Fibroblast of pulmonary artery (primary cell): Measurements from ENCODE around the gene TRPM4.

Source experiments
- DNase-seq: peaks from one replicate; pipeline ENCODE4 v3.0.0-alpha.2; 2010; ENCODE audit warnings: low read depth
- H3K4me3 ChIP-seq: replicated peaks from 2 replicates; pipeline ENCODE4 v1.5.1; 2011; ENCODE audit warnings: low read depth, mild to moderate bottlenecking, control low read depth, low read length, moderate library complexity
- TF ChIP-seq, protein P1 (sequence below): IDR thresholded peaks from 2 replicates; pipeline ENCODE4 v1.5.1; 2011; ENCODE audit warnings: mild to moderate bottlenecking, control low read depth, low read length, inconsistent platforms; ENCODE audit errors: missing control alignments

The TRPM4 gene

DNA sequence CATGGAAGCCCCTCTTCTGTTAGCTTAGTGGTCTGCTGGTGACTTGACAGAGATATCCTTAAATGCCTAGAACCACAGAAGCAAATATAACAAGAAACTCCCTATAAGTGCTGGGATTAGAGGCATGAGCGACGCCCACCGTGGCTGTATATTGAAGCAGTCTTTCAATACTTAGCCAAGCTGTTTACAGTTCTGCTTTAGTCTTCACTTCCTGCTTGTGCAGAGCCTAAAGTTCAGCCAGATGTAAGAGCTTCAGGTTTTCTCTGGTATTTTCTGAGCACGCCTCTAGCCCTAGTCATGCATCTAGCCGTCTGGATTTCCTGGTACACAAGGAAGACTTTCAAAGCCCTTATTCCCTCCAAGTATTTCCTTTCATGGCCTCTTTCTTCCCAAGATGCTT, 28.5 kb downstream of the TRPM4 start:
- no peak for DNase-seq
- TF ChIP-seq, protein P1, sequence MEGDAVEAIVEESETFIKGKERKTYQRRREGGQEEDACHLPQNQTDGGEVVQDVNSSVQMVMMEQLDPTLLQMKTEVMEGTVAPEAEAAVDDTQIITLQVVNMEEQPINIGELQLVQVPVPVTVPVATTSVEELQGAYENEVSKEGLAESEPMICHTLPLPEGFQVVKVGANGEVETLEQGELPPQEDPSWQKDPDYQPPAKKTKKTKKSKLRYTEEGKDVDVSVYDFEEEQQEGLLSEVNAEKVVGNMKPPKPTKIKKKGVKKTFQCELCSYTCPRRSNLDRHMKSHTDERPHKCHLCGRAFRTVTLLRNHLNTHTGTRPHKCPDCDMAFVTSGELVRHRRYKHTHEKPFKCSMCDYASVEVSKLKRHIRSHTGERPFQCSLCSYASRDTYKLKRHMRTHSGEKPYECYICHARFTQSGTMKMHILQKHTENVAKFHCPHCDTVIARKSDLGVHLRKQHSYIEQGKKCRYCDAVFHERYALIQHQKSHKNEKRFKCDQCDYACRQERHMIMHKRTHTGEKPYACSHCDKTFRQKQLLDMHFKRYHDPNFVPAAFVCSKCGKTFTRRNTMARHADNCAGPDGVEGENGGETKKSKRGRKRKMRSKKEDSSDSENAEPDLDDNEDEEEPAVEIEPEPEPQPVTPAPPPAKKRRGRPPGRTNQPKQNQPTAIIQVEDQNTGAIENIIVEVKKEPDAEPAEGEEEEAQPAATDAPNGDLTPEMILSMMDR, result no peak
- no peak overlapping the region for H3K4me3 ChIP-seq

DNA sequence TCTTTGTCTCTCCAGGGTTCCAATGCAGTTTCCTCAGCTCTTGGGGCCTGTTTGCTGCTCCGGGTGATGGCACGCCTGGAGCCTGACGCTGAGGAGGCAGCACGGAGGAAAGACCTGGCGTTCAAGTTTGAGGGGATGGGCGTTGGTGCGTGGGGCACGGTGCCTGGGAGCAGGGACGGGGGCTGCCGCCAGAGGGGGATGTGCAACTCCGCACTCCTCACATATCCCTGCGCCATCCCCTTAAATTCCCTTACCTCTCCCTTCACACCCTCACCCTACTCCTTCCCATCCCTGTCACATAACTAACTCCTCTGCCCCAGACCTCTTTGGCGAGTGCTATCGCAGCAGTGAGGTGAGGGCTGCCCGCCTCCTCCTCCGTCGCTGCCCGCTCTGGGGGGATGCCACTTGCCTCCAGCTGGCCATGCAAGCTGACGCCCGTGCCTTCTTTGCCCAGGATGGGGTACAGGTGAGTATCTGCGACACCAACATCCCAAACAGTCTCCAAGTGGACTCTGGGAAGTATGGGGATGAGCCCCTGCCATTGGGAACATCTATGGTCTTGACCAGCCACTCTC, 31.1 kb downstream of the TRPM4 start:
- TF ChIP-seq, protein P1, result no peak
- no peak for DNase-seq
- H3K4me3 ChIP-seq, result no peak overlapping the region

- no peak for DNase-seq
- TF ChIP-seq, protein P1, result no peak
- no peak overlapping the region for H3K4me3 ChIP-seq
Observed at GRCh38 chr19:49189259-49189658, 31.7 kb downstream of the TRPM4 start.

- TF ChIP-seq, protein P1, result no peak
- no peak for DNase-seq
Observed at GRCh38 chr19:49190781-49191180, 33.2 kb downstream of the TRPM4 start.

GRCh38 chr19:49193822-49194394, 36.3 kb downstream of the TRPM4 start:
- no peak overlapping the region for H3K4me3 ChIP-seq
- no peak for DNase-seq
- TF ChIP-seq, protein P1, result no peak

More at GRCh38 chr19:49190781-49191180, 33.2 kb downstream of the TRPM4 start:
- H3K4me3 ChIP-seq, result no peak overlapping the region

DNA sequence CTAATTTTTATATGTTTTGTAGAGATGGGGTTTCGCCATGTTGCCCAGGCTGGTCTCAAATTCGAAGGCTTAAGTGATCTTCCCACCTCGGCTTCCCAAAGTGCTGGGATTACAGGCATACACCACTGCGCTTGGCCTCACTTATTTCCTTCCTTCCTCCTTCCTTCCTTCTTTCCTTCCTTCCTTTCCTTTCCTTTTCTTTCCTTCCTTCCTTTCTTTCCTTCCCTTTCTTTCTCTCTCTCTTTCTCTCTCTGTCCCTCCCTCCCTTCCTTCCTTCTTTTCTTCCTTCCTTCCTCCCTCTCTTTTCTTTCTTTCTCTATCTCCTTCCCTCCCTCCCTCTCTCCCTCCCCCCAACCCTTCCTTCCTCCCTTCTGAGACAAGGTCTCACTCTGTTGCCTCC, 36.8 kb downstream of the TRPM4 start:
- no peak overlapping the region for H3K4me3 ChIP-seq
- TF ChIP-seq, protein P1, result no peak
- no peak for DNase-seq
